Activated naive CD8-positive, alpha-beta T cell treated with anti-CD3 and anti-CD28 coated beads, Interleukin-2, amount 10 ng/mL, durations not matched to agents 7 days and 5 days (primary cell): ENCODE measurements around the gene DGKE. TPM values are rescaled to one million over a fixed set of nuclear protein-coding genes. Genes with fewer than 3 reads are reported as not detected.
A peak's percentile ranks its signal among the peaks of the same experiment; 100 is the strongest.

Experiments
- ATAC-seq: fragments of 150-1000 bp; cut with Tn5 transposase; one replicate; pipeline ENCODE4 v1.10.0; 2021; ENCODE audit warnings: low read depth, moderate library complexity
- POLR2A ChIA-PET: fragments of 350-600 bp; sonication (Branson Sonifier 250); formaldehyde crosslinking; loops from one replicate; lab custom pipeline; 2021; ENCODE audit warnings: antibody characterized with exemption; lab: Charles Lee
- DNase-seq: peaks from one replicate; pipeline ENCODE4 v3.0.0; 2021
- H3K27ac Mint-ChIP-seq: one replicate; pipeline ENCODE4 v1.8.0; 2022; ENCODE audit warnings: mild to moderate bottlenecking, mixed read lengths
- H3K27me3 Mint-ChIP-seq: one replicate; pipeline ENCODE4 v1.8.0; 2022; ENCODE audit warnings: mild to moderate bottlenecking, moderate library complexity, mixed read lengths
- H3K36me3 Mint-ChIP-seq: one replicate; pipeline ENCODE4 v1.8.0; 2021; ENCODE audit warnings: mild to moderate bottlenecking, mixed read lengths
- H3K4me1 Mint-ChIP-seq: one replicate; pipeline ENCODE4 v1.8.0; 2021; ENCODE audit warnings: mixed read lengths
- H3K4me3 Mint-ChIP-seq: one replicate; pipeline ENCODE4 v1.8.0; 2022; ENCODE audit warnings: mild to moderate bottlenecking, moderate library complexity, mixed read lengths
- H3K9me3 Mint-ChIP-seq: one replicate; pipeline ENCODE4 v1.8.0; 2021; ENCODE audit warnings: mixed read lengths
- total RNA-seq, 2 experiments: library from RNA; stranded (reverse); gene quantifications; one replicate each; pipeline ENCODE4 v1.2.3, GENCODE V29; 2021

The DGKE gene
- 10 to 100 TPM; 30.0 to 30.9 TPM for total RNA-seq

DNA sequence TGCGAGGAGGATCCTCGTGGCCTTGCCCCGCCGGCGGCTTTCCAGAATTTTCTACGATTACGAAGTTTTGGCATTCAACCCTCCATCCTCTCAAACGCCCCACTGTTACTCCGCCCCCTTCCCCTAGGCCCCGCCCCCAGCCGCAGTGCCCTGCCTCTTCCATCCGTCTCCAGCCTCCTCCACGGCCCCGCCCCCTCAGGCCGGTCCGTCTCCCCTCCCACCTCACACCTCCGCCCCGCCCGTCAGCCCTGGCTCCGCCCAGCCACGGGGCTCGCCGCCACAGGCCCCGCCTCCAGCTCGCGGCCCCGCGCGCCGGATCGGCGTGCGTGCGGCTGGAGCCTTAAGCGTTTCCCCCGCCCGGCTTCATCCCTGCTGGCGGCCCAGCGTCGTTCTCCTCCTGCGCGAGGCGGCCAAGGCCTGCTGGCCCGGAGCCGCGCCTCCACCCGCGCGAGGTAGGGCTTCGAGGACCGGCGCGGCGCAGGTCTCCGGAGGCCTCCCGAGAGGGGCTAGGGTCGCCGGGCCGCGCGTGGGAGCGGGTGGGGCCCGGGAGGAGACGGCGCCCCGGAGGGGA is at the start of gene DGKE, which contains the start of gene C17orf67:
TSS of gene DGKE (plus strand) at position 343 of the 571 bp plus-strand sequence. CDS start 645 bp downstream, outside the sequence.
TSS of gene C17orf67 (minus strand) at position 112 of the 571 bp plus-strand sequence. CDS start 18,110 bp downstream, outside the sequence.
- H3K36me3 Mint-ChIP-seq, result peaks cover 27% of the 10 kb centered on the region
- no peaks in the 10 kb centered on the region for H3K27me3 Mint-ChIP-seq
- DNase-seq (peak; percentile 100), ATAC-seq (peak; percentile 80)
- POLR2A ChIA-PET, result interaction anchor here (0.9 to 1.9 kb wide), 7 partner anchors 10 to 251 kb away, joined by 3 to 9 read pairs (median 5); partner anchors contain the start of gene AKAP1
- peak within 1 kb of the TSS; percentile 96 for H3K4me3 Mint-ChIP-seq
- peaks cover 47% of the 10 kb centered on the region for H3K4me1 Mint-ChIP-seq
- no peaks in the 10 kb centered on the region for H3K9me3 Mint-ChIP-seq
- peak within 1 kb of the TSS; percentile 94 for H3K27ac Mint-ChIP-seq

DNA sequence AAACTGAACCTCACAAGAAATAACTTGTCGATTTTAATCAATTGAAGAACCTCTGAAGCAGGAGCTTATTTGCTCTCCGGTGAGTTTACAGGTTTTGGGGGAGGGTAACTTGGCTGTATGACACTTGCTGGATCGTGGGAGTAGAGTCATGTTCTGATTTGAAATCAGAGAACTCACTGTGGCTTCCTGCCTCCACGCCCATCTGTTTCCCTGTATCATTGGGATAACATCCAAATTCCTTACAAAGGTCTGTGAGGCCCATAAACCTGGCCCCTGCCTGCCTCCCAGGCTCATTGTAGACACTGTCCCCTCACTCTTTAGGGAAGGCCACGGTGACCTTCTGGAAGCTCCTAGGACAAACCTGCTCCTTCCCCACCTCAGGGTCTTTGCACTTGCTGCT is 48.5 kb upstream of the DGKE start:
- H3K4me1 Mint-ChIP-seq, result peaks cover 18% of the 10 kb centered on the region
- no peak for ATAC-seq
- H3K36me3 Mint-ChIP-seq, result peaks cover 4% of the 10 kb centered on the region
- POLR2A ChIA-PET, result no interaction called here
- no peak overlapping the region for H3K4me3 Mint-ChIP-seq
- H3K27ac Mint-ChIP-seq, result no peak overlapping the region
- DNase-seq, result no peak
- H3K9me3 Mint-ChIP-seq, result peaks cover 5% of the 10 kb centered on the region
- peaks cover 6% of the 10 kb centered on the region for H3K27me3 Mint-ChIP-seq

DNA sequence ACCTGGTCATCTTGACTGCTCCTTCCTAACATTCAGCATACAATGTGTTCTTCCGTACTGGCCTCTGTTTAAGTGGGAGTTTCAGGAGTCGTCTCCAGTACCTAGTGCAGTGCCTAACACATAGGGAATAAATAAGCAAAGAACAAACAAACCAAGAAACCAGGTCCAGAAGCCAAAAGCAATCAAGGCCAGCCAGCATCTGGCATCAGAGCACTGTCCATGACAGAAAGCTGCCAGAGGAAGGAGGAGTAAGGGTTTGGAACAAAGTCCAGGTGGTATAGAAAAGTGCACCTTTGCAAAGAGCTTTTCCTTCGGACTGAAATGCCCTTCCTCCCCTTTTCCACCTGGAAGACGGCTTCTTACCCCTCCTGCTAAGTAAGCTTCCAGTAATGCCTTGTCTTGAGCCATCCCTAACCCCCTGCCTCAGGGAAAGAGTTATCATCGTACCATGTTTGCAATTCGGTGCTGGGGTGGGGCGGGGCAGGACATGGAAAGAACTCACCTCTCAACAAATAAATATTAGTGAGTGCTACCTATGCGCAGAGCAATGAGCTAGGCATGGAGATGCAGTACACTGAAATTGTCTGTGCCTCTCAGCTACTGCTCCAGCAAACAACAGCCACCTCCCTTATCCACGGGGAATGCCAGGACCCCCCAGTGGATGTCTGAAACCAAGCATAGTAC is 47.8 kb upstream of the DGKE start:
- H3K27ac Mint-ChIP-seq, result peak overlapping the region; percentile 52
- no peak overlapping the region for H3K4me3 Mint-ChIP-seq
- no peak for DNase-seq
- peaks cover 9% of the 10 kb centered on the region for H3K9me3 Mint-ChIP-seq
- POLR2A ChIA-PET, result interaction anchor here (1.0 to 1.7 kb wide), 2 partner anchors 47 to 48 kb away, joined by 4 to 5 read pairs; partner anchors contain the start of gene DGKE
- peaks cover 4% of the 10 kb centered on the region for H3K36me3 Mint-ChIP-seq
- H3K4me1 Mint-ChIP-seq, result peaks cover 16% of the 10 kb centered on the region
- peaks cover 6% of the 10 kb centered on the region for H3K27me3 Mint-ChIP-seq
- no peak for ATAC-seq

DNA sequence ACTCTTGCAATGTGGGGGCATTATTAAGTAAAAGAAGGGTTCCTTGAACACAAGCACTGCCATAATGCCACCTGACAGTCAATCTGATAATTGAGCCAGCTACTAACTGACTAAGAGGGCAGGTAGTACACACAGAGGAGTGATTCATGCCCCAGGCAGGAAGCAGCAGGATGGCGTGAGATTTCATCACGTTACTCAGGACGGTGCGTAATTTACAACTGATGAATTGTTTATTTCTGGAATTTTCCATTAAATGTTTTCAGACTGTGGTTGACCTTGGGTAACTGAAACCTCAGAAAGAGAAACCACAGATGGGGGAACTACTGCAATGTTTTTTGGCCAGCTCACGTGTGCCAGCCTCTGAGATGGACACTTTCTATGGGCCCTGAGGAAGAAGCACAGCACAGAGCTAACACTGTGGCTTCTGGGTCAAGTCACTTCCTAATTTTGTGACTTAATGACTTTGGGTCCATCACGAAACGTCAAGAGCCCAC is 46.9 kb upstream of the DGKE start:
- Mint-ChIP-seq H3K27ac (peak overlapping the region; percentile 52), H3K36me3 (peaks cover 9% of the 10 kb centered on the region), H3K9me3 (peaks cover 10% of the 10 kb centered on the region), H3K4me1 (peaks cover 16% of the 10 kb centered on the region), H3K4me3 (peak overlapping the region; percentile 22), H3K27me3 (peaks cover 2% of the 10 kb centered on the region)
- POLR2A ChIA-PET, result interaction anchor here (1.0 to 1.7 kb wide), 2 partner anchors 46 to 47 kb away, joined by 4 to 5 read pairs; partner anchors contain the start of gene DGKE
- ATAC-seq (peak; percentile 93), DNase-seq (no peak)

DNA sequence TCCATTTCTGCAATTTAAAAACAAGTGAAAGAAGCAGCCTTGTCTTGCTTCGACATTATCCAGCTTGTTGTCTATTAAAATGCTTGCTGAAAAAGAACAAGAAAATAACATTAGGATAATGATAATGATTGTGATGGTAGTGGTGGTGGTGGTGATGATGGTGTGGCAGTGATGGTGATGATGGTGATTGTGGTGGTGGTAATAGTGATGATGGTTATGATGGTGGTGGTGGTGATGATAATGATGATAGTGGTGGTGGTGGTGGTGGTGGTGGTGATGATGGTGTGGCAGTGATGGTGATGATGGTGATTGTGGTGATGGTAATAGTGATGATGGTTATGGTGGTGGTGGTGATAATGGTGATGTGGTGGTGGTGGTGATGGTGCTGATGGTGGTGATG is 41.7 kb upstream of the DGKE start:
- Mint-ChIP-seq H3K27me3 (no peaks in the 10 kb centered on the region), H3K9me3 (peaks cover 16% of the 10 kb centered on the region), H3K4me3 (no peak overlapping the region)

DNA sequence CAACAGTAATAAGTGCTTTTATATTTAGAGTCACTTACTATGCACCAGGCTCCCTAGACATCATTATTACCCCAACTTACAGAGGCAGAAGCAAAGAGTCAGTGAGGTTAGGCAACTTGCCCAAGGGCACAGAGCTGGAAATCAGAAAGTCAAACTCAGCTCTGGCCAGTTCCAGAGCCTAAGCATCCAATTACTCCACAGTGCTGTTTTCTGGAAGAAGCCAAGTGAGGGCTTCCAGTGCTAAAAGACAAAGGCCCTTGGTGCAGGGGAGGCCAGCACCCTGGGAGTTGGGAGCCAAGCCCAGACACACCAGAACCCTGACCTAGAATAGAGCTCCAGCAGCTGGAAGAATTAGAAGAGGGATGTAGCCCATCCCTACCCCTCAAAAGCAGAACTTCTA is 40.4 kb upstream of the DGKE start:
- no peak overlapping the region for H3K4me3 Mint-ChIP-seq
- POLR2A ChIA-PET, result no interaction called here
- peaks cover 16% of the 10 kb centered on the region for H3K9me3 Mint-ChIP-seq
- ATAC-seq, result no peak
- H3K27me3 Mint-ChIP-seq, result no peaks in the 10 kb centered on the region
- H3K27ac Mint-ChIP-seq, result no peak overlapping the region
- peaks cover 14% of the 10 kb centered on the region for H3K36me3 Mint-ChIP-seq
- H3K4me1 Mint-ChIP-seq, result peaks cover 3% of the 10 kb centered on the region
- DNase-seq, result no peak

More for the DNA sequence above, 41.7 kb upstream of the DGKE start:
- POLR2A ChIA-PET, result no interaction called here
- peaks cover 4% of the 10 kb centered on the region for H3K4me1 Mint-ChIP-seq
- ATAC-seq (no peak), DNase-seq (no peak)
- H3K36me3 Mint-ChIP-seq, result peaks cover 14% of the 10 kb centered on the region
- peak overlapping the region; percentile 83 for H3K27ac Mint-ChIP-seq

DNA sequence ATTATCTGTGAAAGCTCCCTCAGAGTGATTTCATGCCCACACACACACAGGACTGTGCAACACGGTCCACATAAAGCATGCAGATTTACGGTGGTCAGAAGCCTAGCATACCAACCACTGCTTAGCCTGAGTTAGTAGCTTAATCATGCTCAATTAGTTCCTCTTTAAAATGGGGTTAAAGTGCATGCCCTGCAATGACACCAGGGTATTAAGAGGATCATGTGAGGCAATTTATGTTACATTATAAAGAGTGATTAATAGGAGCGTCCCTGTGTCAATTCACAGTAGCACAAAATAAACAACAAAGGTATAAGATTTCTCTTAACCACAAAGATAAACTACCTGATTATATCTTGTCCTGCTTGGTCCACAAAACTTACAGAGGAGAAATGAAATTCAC is 40.0 kb upstream of the DGKE start:
- POLR2A ChIA-PET, result no interaction called here
- Mint-ChIP-seq H3K4me1 (peaks cover 3% of the 10 kb centered on the region), H3K4me3 (no peak overlapping the region), H3K27ac (no peak overlapping the region), H3K27me3 (no peaks in the 10 kb centered on the region), H3K36me3 (peaks cover 14% of the 10 kb centered on the region), H3K9me3 (peaks cover 16% of the 10 kb centered on the region)
- no peak for DNase-seq
- no peak for ATAC-seq

DNA sequence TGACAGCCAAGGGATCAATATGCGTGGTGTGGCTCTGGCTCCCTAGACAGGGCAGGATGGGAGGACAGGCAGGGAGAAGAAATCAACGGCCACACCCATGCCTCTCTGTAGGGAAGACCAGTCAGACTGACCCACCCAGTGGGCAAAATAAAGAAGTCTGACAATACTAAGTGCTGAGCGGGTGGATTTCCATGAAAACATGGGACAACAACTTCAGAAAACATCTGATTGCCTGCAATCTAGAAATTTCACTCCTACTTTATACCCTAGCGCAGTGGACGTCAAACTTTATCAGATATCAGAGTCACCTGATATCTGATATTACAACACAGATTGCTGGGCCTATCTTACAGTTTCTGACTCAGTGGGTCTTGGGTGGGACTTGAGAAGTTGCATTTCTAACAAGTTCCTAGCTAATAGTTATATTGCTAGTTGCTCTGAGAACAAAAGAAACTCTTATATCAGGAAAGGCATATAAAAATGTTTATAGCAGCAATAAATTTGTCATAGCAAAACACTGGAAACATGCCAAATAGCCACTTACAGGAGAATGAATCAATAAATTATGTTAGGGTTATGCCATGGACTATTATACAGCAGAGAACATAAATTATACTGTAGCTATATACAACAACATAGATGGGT is 38.6 kb upstream of the DGKE start:
- Mint-ChIP-seq H3K9me3 (peaks cover 11% of the 10 kb centered on the region), H3K4me1 (peaks cover 3% of the 10 kb centered on the region), H3K4me3 (no peak overlapping the region), H3K36me3 (peaks cover 11% of the 10 kb centered on the region), H3K27ac (no peak overlapping the region), H3K27me3 (no peaks in the 10 kb centered on the region)
- no peak for ATAC-seq
- POLR2A ChIA-PET, result no interaction called here
- DNase-seq, result no peak

DNA sequence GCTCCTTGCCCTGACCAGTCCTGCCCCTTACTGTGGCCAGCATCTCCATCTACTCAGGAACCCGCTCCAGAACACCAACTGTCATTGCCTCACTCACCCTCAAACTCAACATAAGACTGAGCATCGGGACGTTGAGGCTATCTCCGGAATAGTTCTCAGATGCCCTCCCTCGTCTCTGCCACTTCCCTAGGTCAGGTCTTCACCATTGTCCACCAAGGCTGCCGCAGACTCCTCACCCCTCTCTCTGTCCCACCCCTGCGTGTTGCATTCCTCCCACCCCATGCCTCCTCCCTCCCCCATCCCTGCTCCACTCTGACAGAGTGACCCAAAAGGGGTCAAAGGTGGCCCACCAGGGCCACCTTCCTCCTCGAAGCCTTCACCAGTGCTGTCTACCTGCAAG is 37.4 kb upstream of the DGKE start:
- no peak for ATAC-seq

DNA sequence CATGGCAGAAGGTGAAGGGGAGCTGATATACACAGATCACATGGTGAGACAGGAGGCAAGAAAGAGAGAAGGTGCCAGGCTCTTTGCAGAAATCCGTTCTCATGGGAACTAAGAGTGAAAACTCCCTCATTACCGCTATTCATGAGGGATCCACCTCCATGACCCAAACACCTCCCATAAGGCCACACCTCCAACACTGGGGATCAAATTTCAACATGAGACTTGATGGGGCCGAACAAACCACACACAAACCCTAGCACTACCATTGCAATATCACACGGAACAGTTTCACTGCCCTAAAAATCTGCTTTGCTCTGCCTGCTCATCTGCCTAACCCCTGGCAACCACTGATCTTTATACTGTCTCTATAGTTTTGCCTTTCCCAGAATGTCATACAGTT is 35.0 kb upstream of the DGKE start:
- no peak for ATAC-seq
- Mint-ChIP-seq H3K4me1 (no peaks in the 10 kb centered on the region), H3K36me3 (no peaks in the 10 kb centered on the region), H3K9me3 (no peaks in the 10 kb centered on the region), H3K4me3 (no peak overlapping the region), H3K27me3 (no peaks in the 10 kb centered on the region), H3K27ac (no peak overlapping the region)
- no peak for DNase-seq
- POLR2A ChIA-PET, result no interaction called here

More for the DNA sequence above, 37.4 kb upstream of the DGKE start:
- Mint-ChIP-seq H3K27ac (no peak overlapping the region), H3K27me3 (no peaks in the 10 kb centered on the region), H3K36me3 (peaks cover 11% of the 10 kb centered on the region), H3K4me1 (peaks cover 3% of the 10 kb centered on the region), H3K4me3 (no peak overlapping the region), H3K9me3 (peaks cover 8% of the 10 kb centered on the region)
- POLR2A ChIA-PET, result no interaction called here
- DNase-seq, result no peak

DNA sequence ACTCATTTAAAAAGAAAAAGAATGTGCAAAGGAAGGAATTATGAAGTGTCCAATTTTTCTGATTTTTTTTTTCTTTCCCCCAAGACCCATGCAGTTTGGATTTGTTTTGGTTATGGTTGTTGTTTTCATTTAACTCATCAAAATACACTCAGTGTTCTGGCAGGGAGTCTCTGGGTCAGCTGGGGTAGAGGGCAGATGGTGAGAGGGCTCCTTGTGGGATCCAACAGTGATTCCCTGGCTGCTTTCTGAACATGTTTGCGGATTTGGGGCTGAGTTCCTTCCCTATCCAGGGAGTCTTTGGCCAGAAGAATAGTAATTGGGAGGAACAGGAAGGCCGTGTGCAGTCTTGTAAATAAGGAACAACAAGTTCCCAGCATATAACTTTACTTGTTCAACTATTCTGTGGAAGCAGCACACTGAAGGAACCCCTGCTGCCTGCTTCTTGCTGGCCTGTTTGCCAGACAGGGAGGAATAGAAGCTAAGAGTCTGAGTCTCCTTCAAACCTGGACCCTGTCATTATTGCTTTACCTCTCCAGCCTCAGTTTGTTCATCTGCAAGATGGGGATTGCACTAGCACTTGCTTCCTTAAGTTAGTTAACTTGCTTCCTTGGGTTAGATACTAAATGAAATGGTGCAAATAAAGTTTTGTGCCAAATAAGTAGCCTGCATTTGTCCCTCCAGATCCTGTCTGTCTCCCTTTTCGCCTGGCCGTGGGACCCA is 32.3 kb upstream of the DGKE start:
- no peaks in the 10 kb centered on the region for H3K36me3 Mint-ChIP-seq
- POLR2A ChIA-PET, result no interaction called here
- no peak overlapping the region for H3K4me3 Mint-ChIP-seq
- no peaks in the 10 kb centered on the region for H3K9me3 Mint-ChIP-seq
- ATAC-seq (no peak), DNase-seq (no peak)
- no peaks in the 10 kb centered on the region for H3K4me1 Mint-ChIP-seq
- no peak overlapping the region for H3K27ac Mint-ChIP-seq
- H3K27me3 Mint-ChIP-seq, result no peaks in the 10 kb centered on the region

DNA sequence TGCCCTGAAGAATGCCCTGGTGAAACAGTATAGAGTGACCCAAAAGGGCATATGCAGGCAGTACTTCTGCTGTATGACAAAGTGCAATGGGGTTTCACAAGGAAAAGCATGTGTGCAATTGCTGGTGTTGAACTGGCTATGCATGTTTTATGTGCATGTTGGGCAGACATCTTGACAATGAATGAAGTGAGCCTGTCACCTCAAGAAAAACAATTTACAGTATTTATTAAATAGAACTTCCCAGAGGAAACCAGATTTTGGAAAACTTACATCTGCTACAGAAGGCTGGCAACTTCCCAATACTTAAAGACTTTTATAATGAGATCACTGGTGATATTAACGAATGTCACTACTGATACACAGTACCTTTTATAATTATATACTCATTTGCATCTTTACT is 30.9 kb upstream of the DGKE start:
- no peak for ATAC-seq
- Mint-ChIP-seq H3K27me3 (no peaks in the 10 kb centered on the region), H3K4me3 (no peak overlapping the region), H3K4me1 (peaks cover 2% of the 10 kb centered on the region), H3K27ac (no peak overlapping the region), H3K9me3 (no peaks in the 10 kb centered on the region), H3K36me3 (peaks cover 4% of the 10 kb centered on the region)
- DNase-seq, result no peak
- POLR2A ChIA-PET, result no interaction called here

DNA sequence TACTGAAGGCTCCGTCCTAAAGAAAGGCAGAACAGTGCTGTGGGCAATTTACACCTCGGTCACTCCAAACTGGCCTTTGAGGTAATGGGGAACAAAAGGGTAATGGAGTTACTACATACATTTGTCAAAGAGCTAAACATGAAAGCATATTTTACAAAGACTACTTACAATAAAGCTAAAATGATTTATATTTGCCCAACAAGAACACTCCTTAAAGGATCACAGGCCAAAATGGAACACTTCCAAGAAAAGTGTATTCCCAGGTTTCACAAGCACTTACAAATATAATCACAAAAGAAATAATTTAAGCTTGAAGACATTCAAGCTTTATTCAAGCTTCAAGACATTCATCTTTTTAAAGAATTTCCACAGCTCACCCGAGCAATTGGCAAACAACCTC is 29.5 kb upstream of the DGKE start:
- Mint-ChIP-seq H3K36me3 (peaks cover 4% of the 10 kb centered on the region), H3K27me3 (no peaks in the 10 kb centered on the region), H3K9me3 (no peaks in the 10 kb centered on the region), H3K4me3 (no peak overlapping the region), H3K27ac (no peak overlapping the region), H3K4me1 (peaks cover 2% of the 10 kb centered on the region)
- ATAC-seq (no peak), DNase-seq (no peak)
- POLR2A ChIA-PET, result no interaction called here
